HEK293 (cell line): ENCODE measurements around the gene FBXW11.

Experiments used
- CTCF ChIP-seq: fragments of 450-650 bp; formaldehyde crosslinking; IDR thresholded peaks from 2 replicates; pipeline ENCODE4 v1.5.1; 2016; ENCODE audit warnings: missing biosample characterization, missing genetic modification characterization
- KLF16 ChIP-seq: fragments of 450-650 bp; formaldehyde crosslinking; IDR thresholded peaks from 2 replicates; pipeline ENCODE4 v1.5.1; 2017; ENCODE audit warnings: missing biosample characterization, missing genetic modification characterization
- REPIN1 ChIP-seq: fragments of 450-650 bp; formaldehyde crosslinking; IDR thresholded peaks from 2 replicates; pipeline ENCODE4 v1.5.1; 2017; ENCODE audit warnings: missing biosample characterization, missing genetic modification characterization, low read depth
- REST ChIP-seq: fragments of 450-650 bp; formaldehyde crosslinking; IDR thresholded peaks from 2 replicates; pipeline ENCODE4 v1.5.1; 2016; ENCODE audit warnings: missing biosample characterization, missing genetic modification characterization
- ZBTB8A ChIP-seq: fragments of 450-650 bp; formaldehyde crosslinking; IDR thresholded peaks from 2 replicates; pipeline ENCODE4 v1.5.1; 2016; ENCODE audit warnings: missing biosample characterization, missing genetic modification characterization
- ZNF19 ChIP-seq: fragments of 450-650 bp; formaldehyde crosslinking; IDR thresholded peaks from 2 replicates; pipeline ENCODE4; 2016; ENCODE audit warnings: missing biosample characterization, missing genetic modification characterization, low read depth
- ZNF23 ChIP-seq: fragments of 450-650 bp; formaldehyde crosslinking; IDR thresholded peaks from 2 replicates; pipeline ENCODE4 v1.5.1; 2016; ENCODE audit warnings: missing biosample characterization, missing genetic modification characterization, borderline replicate concordance
- ZNF623 ChIP-seq: fragments of 450-650 bp; formaldehyde crosslinking; IDR thresholded peaks from 2 replicates; pipeline ENCODE4 v1.5.1; 2016; ENCODE audit warnings: missing biosample characterization, missing genetic modification characterization
- ZNF639 ChIP-seq: fragments of 450-650 bp; formaldehyde crosslinking; IDR thresholded peaks from 2 replicates; pipeline ENCODE4 v1.5.1; 2016; ENCODE audit warnings: missing biosample characterization, missing genetic modification characterization
- ZNF76 ChIP-seq: fragments of 450-650 bp; formaldehyde crosslinking; IDR thresholded peaks from 2 replicates; pipeline ENCODE4; 2016; ENCODE audit warnings: low read depth, missing biosample characterization, missing genetic modification characterization, borderline replicate concordance

GRCh38 chr5:171825051-171825450 is 181.4 kb downstream of the FBXW11 start:
- TF ChIP-seq CTCF (tag by site-specific recombination) (no peak), ZNF19 (tag by site-specific recombination) (no peak), ZNF23 (tag by site-specific recombination) (no peak), ZNF623 (tag by site-specific recombination) (no peak), REST (tag by site-specific recombination) (no peak), ZBTB8A (tag by site-specific recombination) (no peak), ZNF76 (no peak), REPIN1 (tag by site-specific recombination) (no peak), ZNF639 (no peak), KLF16 (no peak)
